GM19023 (cell line): ENCODE results near the gene F2RL3.

Experiments
- ATAC-seq: cut with Tn5 transposase; IDR thresholded peaks from one replicate; pipeline ENCODE4 v1.9.1; 2021; ENCODE audit warnings: mild to moderate bottlenecking, moderate library complexity; ENCODE audit not compliant: unreplicated experiment

Gene F2RL3

DNA sequence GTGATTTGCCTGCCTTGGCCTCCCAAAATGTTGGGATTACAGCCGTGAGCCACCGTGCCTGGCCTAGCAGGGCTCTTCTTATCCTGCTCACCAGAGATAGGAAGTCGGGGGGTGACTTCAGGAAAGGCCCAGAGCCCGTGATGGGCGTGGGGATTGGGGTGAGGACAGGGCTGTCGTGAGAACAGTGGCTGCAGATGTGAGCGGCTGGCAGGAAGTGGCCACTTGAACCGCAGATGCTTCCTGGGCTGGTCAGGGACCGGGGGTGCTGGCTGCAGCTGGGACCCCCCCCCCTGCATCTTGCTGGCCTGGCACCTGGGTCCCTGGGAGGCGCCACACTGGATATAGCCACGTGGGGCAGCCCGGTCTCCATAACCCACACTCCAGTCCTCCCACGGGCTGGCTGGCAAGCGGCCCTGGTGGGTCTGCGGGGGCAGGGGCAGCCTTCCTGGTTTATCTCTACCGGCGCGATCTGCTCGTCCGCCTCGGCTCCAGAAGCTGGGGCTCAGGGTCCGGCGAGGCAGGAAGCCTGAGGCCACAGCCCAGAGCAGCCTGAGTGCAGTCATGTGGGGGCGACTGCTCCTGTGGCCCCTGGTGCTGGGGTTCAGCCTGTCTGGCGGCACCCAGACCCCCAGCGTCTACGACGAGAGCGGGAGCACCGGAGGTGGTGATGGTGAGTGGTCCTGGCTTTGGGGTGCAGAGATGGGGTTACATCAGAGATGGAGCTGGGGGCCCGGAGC is at the start of gene F2RL3:
TSS of gene F2RL3 (plus strand) at position 371 of the 737 bp plus-strand sequence. CDS start at position 562, 191 bp downstream.
- no peak for ATAC-seq

DNA sequence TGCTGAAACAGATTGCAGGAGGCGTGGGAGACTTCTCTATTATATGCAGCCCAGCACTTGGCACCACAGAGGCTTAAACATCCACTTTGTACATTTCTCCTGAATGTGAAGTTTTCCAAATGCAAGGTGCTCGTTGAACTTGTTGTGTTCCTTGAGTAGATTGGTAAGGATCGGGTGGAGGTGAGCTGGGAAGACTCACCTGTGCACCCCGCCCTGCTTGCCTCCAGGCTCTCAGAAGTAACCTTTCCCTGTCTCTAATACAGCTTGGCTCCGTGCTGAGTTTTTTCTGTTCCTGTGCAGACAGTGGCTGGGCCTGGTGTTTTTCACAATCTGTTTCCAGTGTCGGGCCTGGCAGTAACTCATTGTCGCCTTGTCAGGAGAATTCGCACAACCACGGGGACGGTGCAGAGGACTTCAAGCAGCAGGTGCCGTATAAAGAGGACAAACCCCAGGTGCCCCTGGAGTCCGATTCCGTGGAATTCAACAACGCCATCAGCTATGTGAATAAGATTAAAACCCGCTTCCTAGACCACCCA is 47.3 kb upstream of the F2RL3 start:
- ATAC-seq = no peak

DNA sequence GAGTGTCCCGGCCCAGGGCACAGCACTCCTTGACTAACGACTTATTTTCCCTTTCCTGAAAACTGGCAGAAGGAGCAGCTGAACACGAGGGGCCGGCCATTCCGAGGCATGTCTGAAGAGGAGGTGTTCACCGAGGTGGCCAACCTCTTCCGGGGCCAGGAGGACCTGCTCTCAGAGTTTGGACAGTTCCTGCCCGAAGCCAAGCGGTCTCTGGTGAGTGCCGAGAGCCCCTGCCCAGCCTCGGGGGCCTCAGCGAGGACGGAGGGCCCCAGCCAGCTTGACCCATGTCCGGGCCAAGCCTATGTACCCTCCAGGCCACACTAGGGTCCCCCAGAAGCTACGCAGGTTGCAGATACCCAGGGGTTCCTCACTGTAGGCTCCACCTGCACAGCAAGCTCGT is 41.9 kb upstream of the F2RL3 start:
- ATAC-seq = no peak

DNA sequence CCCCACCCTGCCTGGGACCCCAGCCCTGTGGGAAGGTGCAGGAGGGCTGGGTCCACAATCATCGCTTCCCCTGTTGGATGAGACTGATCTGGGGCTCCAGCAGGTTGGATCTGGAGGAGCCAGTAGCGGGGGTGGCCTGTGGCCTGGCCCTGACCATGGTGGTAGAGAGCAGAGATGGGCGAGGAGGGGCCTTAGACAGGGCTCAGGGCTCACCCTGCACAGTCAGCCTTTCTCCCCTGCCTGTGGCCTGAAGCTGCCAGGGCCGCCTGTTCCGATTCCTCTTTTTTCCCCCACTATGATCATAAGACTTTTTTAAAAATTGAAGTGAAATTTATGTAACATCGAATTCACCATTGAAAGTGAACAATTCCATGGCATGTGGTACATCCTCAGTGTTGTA is 41.4 kb upstream of the F2RL3 start:
- no peak for ATAC-seq

DNA sequence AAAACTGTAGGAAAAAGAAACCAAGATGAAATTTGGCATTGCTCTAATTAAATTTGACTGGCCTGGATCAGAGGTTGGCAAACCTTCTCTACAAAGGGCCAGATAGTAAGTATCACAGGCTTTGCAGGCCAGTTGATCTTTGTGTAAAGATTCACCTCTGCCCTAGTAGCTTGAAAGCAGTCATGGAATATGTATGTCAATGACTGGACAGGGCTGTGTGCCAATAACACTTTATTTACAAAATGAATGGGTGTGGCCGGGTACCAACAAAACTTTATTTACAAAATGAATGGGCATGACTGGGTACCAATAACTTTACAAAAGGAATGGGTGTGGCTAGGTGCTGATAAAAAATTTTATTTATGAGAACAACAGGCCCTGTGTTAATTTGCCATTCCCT is 39.6 kb upstream of the F2RL3 start:
- ATAC-seq = no peak

DNA sequence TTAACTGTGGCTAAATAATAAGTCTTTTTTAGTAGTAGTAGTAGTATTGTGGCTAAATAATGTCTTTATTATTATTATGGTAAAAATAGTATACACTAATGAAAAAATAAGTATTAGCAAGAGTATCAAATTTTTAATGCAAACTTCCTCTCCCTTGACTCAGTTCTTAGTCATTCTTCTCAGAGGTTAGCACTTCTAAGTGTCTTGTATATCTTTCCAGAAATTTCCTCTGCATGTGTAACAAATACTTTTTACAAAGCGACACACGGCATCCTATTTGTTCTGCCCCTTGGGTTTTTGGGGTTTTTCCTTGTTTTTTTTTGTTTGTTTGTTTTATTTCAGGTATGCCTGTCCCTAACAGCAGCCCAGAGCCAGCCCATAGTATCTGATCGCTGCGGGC is 38.7 kb upstream of the F2RL3 start:
- no peak for ATAC-seq

DNA sequence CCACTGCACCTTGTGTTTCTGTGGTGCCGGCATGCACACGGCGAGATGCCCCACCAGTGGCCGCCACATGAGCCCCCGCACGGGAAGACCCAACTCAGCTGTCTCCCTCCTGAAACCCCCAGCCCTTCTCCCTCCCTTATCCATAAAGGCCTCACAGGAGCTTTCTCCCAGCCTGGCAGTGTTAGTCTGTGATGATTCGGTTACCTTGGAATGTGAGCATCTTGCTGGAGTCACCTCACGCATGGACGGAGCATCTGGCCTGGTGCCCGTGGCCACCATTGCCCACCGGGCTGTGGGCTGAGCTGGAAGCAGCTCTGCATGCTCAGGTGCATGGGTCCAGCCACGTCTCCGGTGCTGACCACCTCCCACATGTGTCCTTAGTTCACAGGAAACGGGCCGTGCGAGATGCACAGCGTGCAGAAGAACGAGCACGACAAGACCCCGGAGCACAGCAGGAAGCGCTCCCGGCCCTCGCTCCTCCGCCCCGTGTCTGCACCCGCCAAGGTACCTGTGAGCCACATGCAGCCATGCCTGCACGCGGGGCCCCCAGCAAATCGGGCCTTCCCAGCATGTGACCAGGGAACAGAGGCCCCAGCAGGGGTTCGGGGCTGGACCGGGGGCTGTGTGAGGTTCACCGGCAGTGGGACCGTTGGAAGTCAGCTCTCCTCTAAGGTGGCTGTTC is 37.6 kb upstream of the F2RL3 start:
- ATAC-seq = no peak

DNA sequence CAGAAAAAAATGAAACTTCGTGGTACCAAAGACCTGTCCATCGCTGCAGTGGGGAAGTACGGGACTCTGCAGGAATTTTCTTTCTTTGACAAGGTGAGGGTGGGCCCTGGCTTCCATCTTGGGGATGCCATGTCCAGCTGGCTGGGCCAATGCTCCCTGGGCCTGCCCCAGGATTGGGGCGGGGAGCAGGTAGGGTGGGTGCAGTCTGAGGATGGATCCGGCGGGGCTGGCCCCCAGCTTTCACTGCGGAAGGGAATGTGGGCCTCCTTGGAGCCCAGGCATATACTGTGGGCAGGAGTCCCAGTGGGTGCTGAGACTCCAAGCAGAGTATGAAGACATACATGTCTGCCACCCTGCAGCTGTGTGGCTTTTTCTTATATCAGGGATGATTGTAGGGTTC is 35.7 kb upstream of the F2RL3 start:
- ATAC-seq = no peak

DNA sequence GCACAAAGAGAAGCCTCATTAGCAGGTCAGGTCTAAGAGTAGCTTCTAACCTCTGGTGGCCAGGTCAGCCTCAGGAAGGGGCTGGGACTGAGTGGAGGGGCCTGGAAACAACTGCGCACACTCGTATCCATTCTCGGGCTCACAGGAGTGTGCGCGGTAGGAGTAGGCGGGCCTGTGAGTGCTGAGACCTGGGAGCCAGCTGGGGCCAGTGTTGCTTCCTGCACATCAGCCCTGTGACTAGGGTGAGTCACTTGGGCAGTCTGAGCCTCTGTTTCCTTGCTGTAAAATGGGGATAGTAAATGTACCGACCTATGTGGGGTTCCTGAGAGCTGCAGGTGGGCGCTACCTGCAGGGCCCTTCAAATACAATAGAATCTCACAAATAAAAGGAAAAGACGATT is 32.7 kb upstream of the F2RL3 start:
- no peak for ATAC-seq

DNA sequence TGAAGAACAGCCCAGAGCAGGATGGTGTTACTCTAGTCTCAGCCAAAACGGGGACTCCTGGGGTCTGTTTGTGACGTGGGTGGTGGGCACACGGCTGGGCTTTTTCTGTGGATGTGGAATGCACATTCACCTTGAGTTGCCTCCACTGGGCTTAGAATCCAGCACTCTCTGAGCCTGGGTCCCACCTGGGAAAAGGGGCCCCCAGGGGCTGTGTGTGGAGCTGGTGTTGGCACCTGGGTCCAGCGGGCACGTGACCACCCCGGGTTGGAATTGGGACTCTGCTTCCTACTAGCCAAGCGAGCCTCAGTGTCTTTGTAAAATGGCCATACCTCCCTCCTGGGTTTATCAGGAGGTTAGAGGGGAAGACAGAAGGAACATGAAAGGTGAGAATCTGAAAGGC is 29.2 kb upstream of the F2RL3 start:
- no peak for ATAC-seq

DNA sequence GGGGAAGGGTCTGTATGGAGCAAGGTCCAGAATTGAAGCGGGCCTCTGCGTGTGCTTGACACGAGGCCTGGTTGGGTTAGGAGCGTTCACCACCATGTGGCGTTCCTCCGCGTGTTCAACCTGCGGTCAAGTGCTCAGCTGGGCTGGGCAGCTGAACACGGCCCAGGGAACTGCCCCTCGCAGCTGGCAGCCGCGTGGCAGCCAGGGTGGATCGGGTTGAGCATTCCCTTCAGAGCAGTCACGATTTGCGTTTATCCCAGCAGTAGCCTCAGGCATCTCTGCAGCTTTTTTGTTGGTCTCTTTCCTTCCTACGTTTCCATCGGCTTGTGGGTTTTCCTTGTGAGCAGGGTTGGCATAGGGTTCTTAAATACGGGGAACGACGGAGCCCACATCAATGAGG is 28.7 kb upstream of the F2RL3 start:
- no peak for ATAC-seq

DNA sequence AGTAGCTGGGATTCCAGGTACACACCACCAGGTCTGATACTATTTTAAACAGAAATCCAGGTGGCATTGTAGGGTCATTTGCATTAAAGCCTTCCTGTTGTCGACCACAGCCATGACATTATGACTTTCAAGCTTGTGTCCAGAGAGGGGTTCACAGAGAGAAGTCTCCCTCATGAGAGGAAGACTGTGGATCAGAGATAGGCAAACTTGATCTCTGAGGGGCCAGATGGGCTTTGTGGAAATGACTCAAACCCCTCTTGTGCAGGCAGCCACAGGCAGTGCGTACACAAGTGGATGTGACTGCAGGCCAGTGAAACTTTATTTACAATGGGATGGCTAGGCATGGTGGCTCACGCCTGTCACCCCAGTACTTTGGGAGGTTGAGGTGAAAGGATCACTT is 27.8 kb upstream of the F2RL3 start:
- ATAC-seq = no peak

DNA sequence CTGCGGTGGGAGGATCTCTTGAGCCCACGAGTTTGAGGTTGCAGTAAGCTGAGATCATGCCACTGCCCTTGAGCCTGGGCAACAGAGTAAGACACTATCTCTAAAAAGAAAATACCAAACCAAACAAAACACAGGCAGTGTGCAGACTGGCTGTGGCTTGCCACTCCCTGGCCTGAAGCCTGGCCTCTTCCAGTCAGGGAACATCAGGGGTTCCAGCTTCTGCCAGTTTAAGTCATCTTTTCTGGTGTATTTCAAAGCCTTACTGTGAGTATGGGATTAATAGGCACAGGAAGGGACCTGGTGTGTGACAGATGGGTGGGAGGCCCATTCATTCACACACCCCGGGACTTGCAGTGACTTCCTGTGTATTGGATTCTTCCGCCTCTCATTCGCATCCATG is 27.0 kb upstream of the F2RL3 start:
- no peak for ATAC-seq

DNA sequence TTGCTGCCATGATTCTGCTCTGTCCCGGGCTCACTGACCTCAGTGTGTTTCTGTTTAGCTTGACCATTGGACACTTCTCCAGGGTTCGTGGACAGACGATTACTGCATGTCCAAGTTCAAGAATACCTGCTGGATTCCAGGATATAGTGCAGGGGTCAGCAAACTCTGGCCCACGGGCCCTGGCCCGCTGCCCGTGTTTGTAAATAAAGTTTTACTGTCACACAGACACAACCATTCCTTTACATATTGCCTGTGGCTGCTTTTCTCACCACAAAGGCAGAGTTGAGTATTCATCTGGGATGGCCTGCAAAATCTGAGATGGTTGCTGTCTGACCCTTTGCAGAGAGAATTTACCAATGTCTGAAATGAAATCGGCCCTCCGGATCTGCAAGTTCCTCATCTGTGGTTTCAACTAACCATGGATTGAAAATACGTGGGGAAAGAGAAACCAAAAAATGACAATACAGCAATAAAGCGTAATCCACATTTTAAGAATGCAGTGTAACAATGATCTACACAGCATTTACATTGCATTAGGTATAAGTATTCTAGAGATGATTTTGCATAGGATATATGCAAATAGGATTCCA is 25.9 kb upstream of the F2RL3 start:
- no peak for ATAC-seq

DNA sequence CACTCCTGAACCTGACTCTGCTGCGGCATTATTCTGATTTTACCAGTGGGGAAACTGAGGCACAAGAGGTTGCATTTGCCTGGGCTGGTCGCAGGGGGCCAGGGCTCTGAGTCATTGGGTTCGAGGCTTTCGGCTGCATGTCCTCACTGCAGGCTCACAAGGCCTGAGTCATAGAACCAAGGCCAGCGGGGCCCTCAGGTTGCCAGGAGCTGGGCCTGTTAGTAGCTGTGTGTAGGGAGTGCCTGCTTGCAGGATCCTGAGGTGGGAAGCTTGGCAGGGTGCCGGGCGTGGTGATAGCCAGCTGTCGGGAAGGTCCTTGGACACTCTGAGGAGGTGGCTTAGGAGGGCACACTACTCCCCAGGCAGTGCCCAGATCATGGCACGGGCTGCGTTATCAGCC is 21.6 kb upstream of the F2RL3 start:
- ATAC-seq = no peak

DNA sequence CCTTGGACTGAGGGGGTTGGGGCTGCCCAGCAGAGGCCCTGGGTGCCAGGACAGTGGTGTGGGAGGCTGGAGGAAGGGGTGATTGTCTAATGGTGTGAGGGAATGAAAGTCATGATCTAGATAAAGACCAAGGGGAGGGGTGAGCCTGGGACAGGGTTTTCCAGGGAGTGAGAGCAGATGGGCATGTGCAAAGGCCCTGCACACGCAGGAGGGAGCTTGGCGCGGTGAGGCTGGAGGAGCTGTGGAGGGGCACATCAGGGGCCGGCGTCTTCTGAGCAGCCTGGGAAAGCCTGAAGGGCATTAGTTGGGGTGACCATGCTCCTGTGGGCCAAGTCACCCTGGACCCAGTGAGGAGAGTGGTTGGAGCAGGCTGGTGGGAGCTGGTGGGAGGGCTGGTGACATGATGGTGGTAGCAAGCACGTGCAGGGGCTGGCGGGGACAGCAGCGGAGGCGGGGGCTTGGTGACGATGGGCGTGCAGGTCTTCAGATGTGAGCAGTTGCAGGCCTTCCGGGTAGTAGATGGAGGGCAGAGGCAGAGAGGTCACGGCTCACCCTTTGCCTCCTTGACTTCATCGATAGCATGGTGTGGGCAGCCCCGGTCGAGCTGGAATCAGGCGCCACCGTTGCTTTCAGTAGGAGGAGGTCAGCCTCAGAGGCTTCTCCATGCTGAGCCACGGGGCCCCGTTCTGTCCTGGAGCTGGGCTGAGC is 20.2 kb upstream of the F2RL3 start:
- ATAC-seq = no peak

DNA sequence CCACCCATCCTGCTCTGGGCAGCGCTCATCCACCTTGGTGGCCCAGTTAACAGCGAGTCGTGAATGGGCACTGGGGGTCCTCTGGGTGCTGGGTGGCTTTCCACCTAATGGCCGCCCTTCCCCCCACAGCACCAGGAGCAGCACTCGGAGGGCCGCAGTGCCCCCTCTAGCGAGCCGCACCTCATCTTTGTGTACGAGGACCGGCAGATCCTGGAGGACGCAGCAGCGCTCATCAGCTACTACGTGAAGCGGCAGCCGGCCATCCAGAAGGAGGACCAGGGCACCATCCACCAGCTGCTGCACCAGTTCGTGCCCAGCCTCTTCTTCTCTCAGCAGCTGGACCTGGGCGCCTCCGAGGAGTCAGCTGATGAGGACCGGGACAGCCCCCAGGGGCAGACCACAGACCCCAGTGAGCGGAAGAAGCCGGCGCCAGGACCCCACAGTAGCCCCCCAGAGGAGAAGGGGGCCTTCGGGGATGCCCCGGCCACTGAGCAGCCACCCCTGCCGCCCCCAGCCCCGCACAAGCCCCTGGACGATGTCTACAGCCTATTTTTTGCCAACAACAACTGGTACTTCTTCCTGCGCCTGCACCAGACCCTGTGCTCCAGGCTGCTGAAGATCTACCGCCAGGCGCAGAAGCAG is 19.3 kb upstream of the F2RL3 start:
- ATAC-seq = no peak

DNA sequence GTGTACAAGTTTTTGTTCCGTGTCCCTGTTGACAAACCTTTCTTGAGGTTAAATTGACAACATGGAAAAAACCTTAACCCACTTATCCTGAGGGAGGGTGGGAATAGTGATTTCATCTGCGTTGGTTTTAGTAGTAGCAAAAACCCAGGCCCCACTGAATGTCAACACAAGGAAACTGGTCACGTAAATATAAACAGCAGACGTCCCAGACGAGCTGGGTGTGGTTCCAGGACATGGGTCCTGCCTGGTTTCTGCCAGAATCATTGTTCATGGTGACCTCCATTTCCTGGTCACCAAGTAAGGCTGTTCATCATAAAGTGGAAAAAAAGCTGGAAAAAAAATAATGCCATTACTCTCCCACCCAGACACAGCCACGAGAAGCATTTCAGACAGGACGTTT is 16.9 kb upstream of the F2RL3 start:
- no peak for ATAC-seq

DNA sequence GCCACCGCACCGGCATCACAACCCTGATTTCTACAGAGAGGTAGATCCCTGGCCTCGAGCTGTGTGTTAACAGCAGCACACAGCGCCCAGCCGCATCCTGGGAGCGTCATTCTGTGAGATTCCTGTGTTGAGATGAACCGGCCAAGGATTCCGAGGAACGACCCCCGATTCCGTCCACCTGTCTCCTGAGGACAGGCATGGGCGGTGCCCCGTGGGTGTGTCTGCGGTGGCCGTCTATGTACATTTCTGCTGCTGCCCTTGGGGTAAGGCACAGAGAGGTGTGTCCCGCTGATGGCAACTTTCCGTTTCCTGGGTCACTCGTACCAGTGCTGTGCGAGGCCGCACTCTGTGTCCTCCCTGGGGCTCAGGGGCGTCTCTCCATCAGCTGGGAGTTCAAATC is 16.1 kb upstream of the F2RL3 start:
- no peak for ATAC-seq

DNA sequence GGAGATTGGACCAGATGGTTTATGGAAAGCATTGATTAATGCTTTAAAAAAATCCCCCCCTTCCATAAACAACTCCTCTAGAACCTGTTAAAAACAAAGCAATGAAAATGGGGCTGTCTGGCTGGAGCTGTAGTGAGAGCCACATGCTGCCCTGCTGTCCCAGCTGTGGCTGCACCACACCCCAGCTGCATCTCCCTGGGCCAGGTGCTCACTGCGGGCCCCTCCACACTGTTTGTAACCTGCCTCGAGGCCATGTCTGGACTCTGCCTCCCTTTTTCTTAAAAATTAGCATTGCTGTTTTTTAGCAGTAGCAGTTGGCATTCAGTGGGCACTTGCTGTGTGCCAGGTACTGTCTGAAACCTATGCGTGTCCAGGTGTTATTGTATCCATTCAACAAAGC is 15.2 kb upstream of the F2RL3 start:
- no peak for ATAC-seq
